DOHH2 (cell line): ENCODE results near the gene SPARC.

Experiments used
- EZH2phosphoT487 ChIP-seq: fragments of 200-600 bp; sonication (generic); IDR thresholded peaks from 2 replicates; pipeline ENCODE4 v1.6.1; 2017; ENCODE audit warnings: borderline replicate concordance, mild to moderate bottlenecking, antibody characterized with exemption, low read length, moderate library complexity, mixed read lengths
- TF ChIP-seq, protein P1 (sequence below): fragments of 200-600 bp; sonication (generic); IDR thresholded peaks from one replicate; pipeline ENCODE4 v1.5.1; 2014; ENCODE audit warnings: antibody characterized with exemption, mild to moderate bottlenecking, low read depth, low read length; ENCODE audit not compliant: poor library complexity, severe bottlenecking

DNA sequence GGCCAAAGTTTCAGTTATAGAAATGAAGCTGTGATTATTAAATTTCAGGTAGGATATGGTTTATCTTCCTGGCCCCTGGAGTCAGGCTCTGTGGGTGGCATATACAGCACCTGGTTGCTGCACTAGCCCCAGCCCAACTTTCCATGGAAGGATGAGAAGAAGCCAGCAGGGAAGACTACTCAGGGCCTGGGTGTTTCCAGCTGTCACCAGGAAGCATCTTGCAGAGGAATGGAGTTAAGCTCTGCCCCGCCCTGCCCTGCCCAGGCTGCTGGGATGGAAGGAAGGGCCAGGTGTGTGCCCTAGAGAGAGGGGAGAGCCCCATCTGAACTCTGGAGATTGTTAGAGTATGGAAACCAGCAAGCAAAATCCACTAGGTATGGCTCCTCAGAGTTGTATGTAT, 52.8 kb downstream of the SPARC start:
- TF ChIP-seq, protein P1, sequence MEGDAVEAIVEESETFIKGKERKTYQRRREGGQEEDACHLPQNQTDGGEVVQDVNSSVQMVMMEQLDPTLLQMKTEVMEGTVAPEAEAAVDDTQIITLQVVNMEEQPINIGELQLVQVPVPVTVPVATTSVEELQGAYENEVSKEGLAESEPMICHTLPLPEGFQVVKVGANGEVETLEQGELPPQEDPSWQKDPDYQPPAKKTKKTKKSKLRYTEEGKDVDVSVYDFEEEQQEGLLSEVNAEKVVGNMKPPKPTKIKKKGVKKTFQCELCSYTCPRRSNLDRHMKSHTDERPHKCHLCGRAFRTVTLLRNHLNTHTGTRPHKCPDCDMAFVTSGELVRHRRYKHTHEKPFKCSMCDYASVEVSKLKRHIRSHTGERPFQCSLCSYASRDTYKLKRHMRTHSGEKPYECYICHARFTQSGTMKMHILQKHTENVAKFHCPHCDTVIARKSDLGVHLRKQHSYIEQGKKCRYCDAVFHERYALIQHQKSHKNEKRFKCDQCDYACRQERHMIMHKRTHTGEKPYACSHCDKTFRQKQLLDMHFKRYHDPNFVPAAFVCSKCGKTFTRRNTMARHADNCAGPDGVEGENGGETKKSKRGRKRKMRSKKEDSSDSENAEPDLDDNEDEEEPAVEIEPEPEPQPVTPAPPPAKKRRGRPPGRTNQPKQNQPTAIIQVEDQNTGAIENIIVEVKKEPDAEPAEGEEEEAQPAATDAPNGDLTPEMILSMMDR: no peak
- TF ChIP-seq EZH2phosphoT487: no peak
